ENCODE measurements around the gene CEP104.

DNA sequence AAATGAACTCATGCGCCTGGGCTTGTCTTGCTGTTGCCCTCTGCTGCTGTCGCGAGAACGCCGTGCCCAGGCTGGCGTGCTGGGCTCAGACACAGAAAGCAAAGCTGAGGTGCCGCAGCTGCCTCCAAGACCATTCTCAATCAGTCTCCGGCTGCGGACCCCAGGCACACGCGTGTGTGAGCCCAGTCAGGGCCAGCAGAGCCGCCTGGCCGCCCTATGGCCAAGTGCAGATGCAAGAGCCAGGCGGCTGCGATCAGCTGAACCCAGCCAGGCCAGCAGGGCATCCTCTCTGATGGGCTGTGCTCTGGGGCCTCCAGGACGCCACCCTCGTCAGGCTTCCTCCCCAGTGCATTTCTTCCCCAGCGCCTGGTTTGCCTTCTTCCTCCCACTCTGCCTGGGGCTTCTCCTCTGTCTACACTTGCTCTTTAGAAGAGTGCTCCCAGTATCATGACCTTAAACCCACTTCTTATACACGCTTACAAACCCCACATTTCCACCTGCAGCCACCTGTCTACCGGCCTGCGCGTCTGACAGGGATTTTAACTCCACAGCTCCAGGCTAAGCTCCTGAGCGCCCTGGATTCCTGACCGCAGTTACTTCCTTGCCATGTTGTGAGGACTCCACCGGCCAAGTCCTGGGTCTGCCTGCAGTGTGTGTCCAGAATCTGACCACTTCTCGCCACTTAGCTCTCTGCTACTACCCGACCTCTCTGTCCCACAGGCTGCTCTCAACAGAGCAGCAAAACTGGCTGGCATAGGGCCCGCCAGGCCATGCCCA lies 39.0 kb downstream of the CEP104 start:
- TF ChIP-seq, protein P1, sequence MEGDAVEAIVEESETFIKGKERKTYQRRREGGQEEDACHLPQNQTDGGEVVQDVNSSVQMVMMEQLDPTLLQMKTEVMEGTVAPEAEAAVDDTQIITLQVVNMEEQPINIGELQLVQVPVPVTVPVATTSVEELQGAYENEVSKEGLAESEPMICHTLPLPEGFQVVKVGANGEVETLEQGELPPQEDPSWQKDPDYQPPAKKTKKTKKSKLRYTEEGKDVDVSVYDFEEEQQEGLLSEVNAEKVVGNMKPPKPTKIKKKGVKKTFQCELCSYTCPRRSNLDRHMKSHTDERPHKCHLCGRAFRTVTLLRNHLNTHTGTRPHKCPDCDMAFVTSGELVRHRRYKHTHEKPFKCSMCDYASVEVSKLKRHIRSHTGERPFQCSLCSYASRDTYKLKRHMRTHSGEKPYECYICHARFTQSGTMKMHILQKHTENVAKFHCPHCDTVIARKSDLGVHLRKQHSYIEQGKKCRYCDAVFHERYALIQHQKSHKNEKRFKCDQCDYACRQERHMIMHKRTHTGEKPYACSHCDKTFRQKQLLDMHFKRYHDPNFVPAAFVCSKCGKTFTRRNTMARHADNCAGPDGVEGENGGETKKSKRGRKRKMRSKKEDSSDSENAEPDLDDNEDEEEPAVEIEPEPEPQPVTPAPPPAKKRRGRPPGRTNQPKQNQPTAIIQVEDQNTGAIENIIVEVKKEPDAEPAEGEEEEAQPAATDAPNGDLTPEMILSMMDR (optimal IDR thresholded peaks at IDR 0.05 in 1 of 3, IDR thresholded peaks at IDR 0.05 in 1 of 3, conservative IDR thresholded peaks at IDR 0.05 in 1 of 3; ENCODE audit: extremely low read depth in 1 of 3, insufficient read depth in 2 of 3, low read length in 3 of 3) = no peak
- TF ChIP-seq EZH2 (IDR thresholded peaks at IDR 0.05; ENCODE audit: low read length) = no peak

Measured in keratinocyte (primary cell).